Measurements from ENCODE around the gene SIX2.

SIX2 gene

GRCh38 chr2:45018023-45018422 is 8.8 kb upstream of the SIX2 start:
- no peak for DNase-seq

GRCh38 chr2:45014831-45015230 is 5.6 kb upstream of the SIX2 start:
- DNase-seq, result no peak

- DNase-seq, result no peak
Measured at GRCh38 chr2:45014016-45014702, 4.9 kb upstream of the SIX2 start.

GRCh38 chr2:45013229-45014015 is 4.2 kb upstream of the SIX2 start:
- DNase-seq, result no peak

- no peak for DNase-seq
Measured at GRCh38 chr2:45012733-45013132, 3.5 kb upstream of the SIX2 start.

GRCh38 chr2:45011621-45012602 is 2.7 kb upstream of the SIX2 start:
- no peak for DNase-seq

GRCh38 chr2:45011121-45011520 is 1.9 kb upstream of the SIX2 start:
- no peak for DNase-seq

- DNase-seq, result no peak
Measured at GRCh38 chr2:45010702-45011012, 1.4 kb upstream of the SIX2 start.

- DNase-seq, result no peak
Measured at GRCh38 chr2:45009928-45010701, 863 bp upstream of the SIX2 start.

GRCh38 chr2:45008296-45009129 is 739 bp downstream of the SIX2 start:
- no peak for DNase-seq

GRCh38 chr2:45007961-45008295 is 1.3 kb downstream of the SIX2 start:
- DNase-seq, result no peak

GRCh38 chr2:45006942-45007287 is 2.3 kb downstream of the SIX2 start:
- no peak for DNase-seq

GRCh38 chr2:45006041-45006941 is 3.0 kb downstream of the SIX2 start:
- no peak for DNase-seq

GRCh38 chr2:45005261-45006002 is 3.8 kb downstream of the SIX2 start:
- DNase-seq, result no peak

- no peak for DNase-seq
Measured at GRCh38 chr2:45004562-45005191, 4.6 kb downstream of the SIX2 start.

- DNase-seq, result no peak
Measured at GRCh38 chr2:45003579-45004551, 5.4 kb downstream of the SIX2 start.

GRCh38 chr2:45002686-45003085 is 6.6 kb downstream of the SIX2 start:
- DNase-seq, result no peak

GRCh38 chr2:45001869-45002385 is 7.3 kb downstream of the SIX2 start:
- no peak for DNase-seq

All from effector CD8-positive, alpha-beta T cell (primary cell).